Neutrophil (primary cell): ENCODE data around the gene GNGT1.

Experiments used
- H3K27ac ChIP-seq: fragments of 200-600 bp; sonication (generic); 2 replicates; pipeline ENCODE4 v1.5.1; 2016; ENCODE audit warnings: mild to moderate bottlenecking, moderate library complexity
- H3K27me3 ChIP-seq: fragments of 200-600 bp; sonication (generic); 2 replicates; pipeline ENCODE4 v1.6.0; 2016; ENCODE audit warnings: mild to moderate bottlenecking
- H3K36me3 ChIP-seq: fragments of 200-600 bp; sonication (generic); 2 replicates; pipeline ENCODE4 v1.5.1; 2017
- H3K4me1 ChIP-seq, 2 experiments: fragments of 200-600 bp in 1 of 2; sonication (generic) in 1 of 2; 1 replicate in 1 of 2; 2 replicates in 1 of 2; pipeline versions ENCODE4 v1.5.1 to v1.6.1; 2013 to 2016; ENCODE audit warnings: low read depth in 1 of 2, low read length in 1 of 2, mild to moderate bottlenecking in 1 of 2, moderate library complexity in 1 of 2; ENCODE audit not compliant: control insufficient read depth in 1 of 2, insufficient read depth in 1 of 2
- H3K4me3 ChIP-seq, 2 experiments: fragments of 200-600 bp in 1 of 2; sonication (generic) in 1 of 2; 1 replicate in 1 of 2; 2 replicates in 1 of 2; pipeline ENCODE4 v1.5.1; 2013 to 2016; ENCODE audit warnings: low read depth in 1 of 2, low read length in 1 of 2, mild to moderate bottlenecking in 1 of 2, moderate library complexity in 1 of 2
- H3K9me3 ChIP-seq: fragments of 200-600 bp; sonication (generic); 2 replicates; pipeline ENCODE4 v1.5.1; 2016
- CTCF ChIP-seq: fragments of 200-600 bp; sonication (generic); IDR thresholded peaks from 2 replicates; pipeline ENCODE4 v1.5.1; 2016; ENCODE audit warnings: antibody characterized with exemption

The GNGT1 gene

GRCh38 chr7:93926800-93927199 is 20.4 kb downstream of the GNGT1 start:
- Histone ChIP-seq H3K9me3 (no peaks in the 10 kb centered on the region), H3K4me1 (peaks cover 0 to 3% of the 10 kb centered on the region in 2 experiments), H3K27ac (no peak overlapping the region), H3K36me3 (no peaks in the 10 kb centered on the region), H3K4me3 (no peak overlapping the region), H3K27me3 (peaks cover 29% of the 10 kb centered on the region)
- TF ChIP-seq CTCF, result no peak

GRCh38 chr7:93927585-93927984 is 21.2 kb downstream of the GNGT1 start:
- no peak overlapping the region for H3K27ac ChIP-seq
- H3K4me3 ChIP-seq, result no peak overlapping the region
- no peak for TF ChIP-seq CTCF
- H3K36me3 ChIP-seq, result no peaks in the 10 kb centered on the region
- no peaks in the 10 kb centered on the region for H3K4me1 ChIP-seq
- no peaks in the 10 kb centered on the region for H3K9me3 ChIP-seq
- peaks cover 21% of the 10 kb centered on the region for H3K27me3 ChIP-seq

- no peaks in the 10 kb centered on the region for H3K27me3 ChIP-seq
- no peak for TF ChIP-seq CTCF
- H3K27ac ChIP-seq, result no peak overlapping the region
- no peaks in the 10 kb centered on the region for H3K4me1 ChIP-seq
- H3K9me3 ChIP-seq, result no peaks in the 10 kb centered on the region
- no peak overlapping the region for H3K4me3 ChIP-seq
- no peaks in the 10 kb centered on the region for H3K36me3 ChIP-seq
Observed at GRCh38 chr7:93931655-93932054, 25.3 kb downstream of the GNGT1 start.

- H3K36me3 ChIP-seq, result no peaks in the 10 kb centered on the region
- H3K27me3 ChIP-seq, result no peaks in the 10 kb centered on the region
- H3K4me3 ChIP-seq, result no peak overlapping the region
- no peak overlapping the region for H3K27ac ChIP-seq
- TF ChIP-seq CTCF, result no peak
- H3K9me3 ChIP-seq, result no peaks in the 10 kb centered on the region
- H3K4me1 ChIP-seq, result no peaks in the 10 kb centered on the region
Observed at GRCh38 chr7:93933156-93933555, 26.8 kb downstream of the GNGT1 start.

- TF ChIP-seq CTCF, result no peak
- no peaks in the 10 kb centered on the region for H3K36me3 ChIP-seq
- no peak overlapping the region for H3K27ac ChIP-seq
- H3K4me3 ChIP-seq, result no peak overlapping the region
- H3K9me3 ChIP-seq, result no peaks in the 10 kb centered on the region
- H3K27me3 ChIP-seq, result no peaks in the 10 kb centered on the region
- H3K4me1 ChIP-seq, result no peaks in the 10 kb centered on the region
Observed at GRCh38 chr7:93935102-93935501, 28.7 kb downstream of the GNGT1 start.

GRCh38 chr7:93937818-93938217 is 31.5 kb downstream of the GNGT1 start:
- Histone ChIP-seq H3K9me3 (no peaks in the 10 kb centered on the region), H3K27ac (no peak overlapping the region), H3K36me3 (no peaks in the 10 kb centered on the region), H3K4me3 (no peak overlapping the region), H3K27me3 (no peaks in the 10 kb centered on the region), H3K4me1 (no peaks in the 10 kb centered on the region)
- no peak for TF ChIP-seq CTCF
